T-helper 2 cell treated with Interferon-gamma antibody and Interleukin-4, amounts not matched to agents 5 μg/mL and 100 μg/mL, for 36 hours (primary cell): Measurements from ENCODE around the gene LMBRD1.
"Not testable (repeated sequence)": the region's sequence is repeated elsewhere in the genome, so short reads cannot be mapped to it uniquely, and the experiment has no call there.

Experiments
- DNase-seq: peaks from one replicate; pipeline ENCODE4 v3.0.0; 2021; ENCODE audit warnings: low spot score
- H3K27ac Mint-ChIP-seq: one replicate; pipeline ENCODE4 v1.8.0; 2021; ENCODE audit warnings: mild to moderate bottlenecking, mixed read lengths
- H3K27me3 Mint-ChIP-seq: one replicate; pipeline ENCODE4 v1.8.0; 2021; ENCODE audit warnings: low read depth, mixed read lengths
- H3K36me3 Mint-ChIP-seq: one replicate; pipeline ENCODE4 v1.8.0; 2021; ENCODE audit warnings: low read depth, mixed read lengths
- H3K4me1 Mint-ChIP-seq: one replicate; pipeline ENCODE4 v1.8.0; 2021; ENCODE audit warnings: low read depth, mixed read lengths
- H3K4me3 Mint-ChIP-seq: one replicate; pipeline ENCODE4 v1.8.0; 2022; ENCODE audit warnings: mild to moderate bottlenecking, moderate library complexity, mixed read lengths
- H3K9me3 Mint-ChIP-seq: one replicate; pipeline ENCODE4 v1.8.0; 2021; ENCODE audit warnings: mixed read lengths

The LMBRD1 gene

DNA sequence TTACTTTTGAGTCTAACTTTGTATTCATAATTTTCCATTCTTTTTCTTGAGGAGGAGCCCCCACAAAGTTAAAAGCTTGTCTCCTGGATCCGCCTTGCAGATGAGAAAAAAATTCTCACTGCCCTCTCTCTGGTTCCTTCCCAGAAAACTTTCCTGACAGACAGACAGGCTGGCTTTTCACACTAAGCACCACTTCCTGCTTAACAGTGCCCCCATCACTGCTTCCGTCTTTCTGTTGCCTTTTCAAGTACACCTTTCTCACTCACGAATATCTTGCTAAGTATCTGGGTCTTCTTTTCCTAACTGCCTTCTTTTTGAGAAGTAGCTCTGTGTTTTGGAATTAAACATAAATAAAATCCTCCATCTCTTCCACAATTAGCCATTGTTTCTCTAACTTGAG lies 19.8 kb upstream of the LMBRD1 start:
- Mint-ChIP-seq H3K36me3 (peaks cover 4% of the 10 kb centered on the region), H3K4me3 (peak overlapping the region; percentile 80), H3K27me3 (no peaks in the 10 kb centered on the region), H3K9me3 (no peaks in the 10 kb centered on the region), H3K27ac (peak overlapping the region; percentile 84), H3K4me1 (peaks cover 54% of the 10 kb centered on the region)
- no peak for DNase-seq

DNA sequence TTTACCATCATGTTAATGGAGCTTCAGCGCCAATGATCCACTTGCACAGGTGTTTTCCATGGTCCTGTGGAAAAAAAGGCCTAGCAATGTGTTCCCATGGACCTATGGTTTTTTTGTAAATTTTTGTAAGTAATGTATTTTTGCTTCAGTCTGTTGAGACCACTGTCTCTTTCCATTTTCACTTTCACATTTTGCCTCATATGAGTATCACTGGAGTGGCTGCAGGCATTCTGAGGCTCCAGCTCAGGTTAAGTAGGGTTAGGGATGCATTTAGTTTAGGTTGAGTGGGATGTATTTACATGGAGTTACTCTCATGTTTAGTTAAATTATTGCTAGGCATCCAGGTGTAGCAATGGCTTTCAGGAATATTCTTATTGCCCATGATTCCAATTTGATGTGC lies 19.2 kb upstream of the LMBRD1 start:
- Mint-ChIP-seq H3K27me3 (no peaks in the 10 kb centered on the region), H3K27ac (peak overlapping the region; percentile 84), H3K4me3 (peak overlapping the region; percentile 80), H3K36me3 (peaks cover 6% of the 10 kb centered on the region), H3K9me3 (no peaks in the 10 kb centered on the region), H3K4me1 (peaks cover 58% of the 10 kb centered on the region)
- DNase-seq: no peak

DNA sequence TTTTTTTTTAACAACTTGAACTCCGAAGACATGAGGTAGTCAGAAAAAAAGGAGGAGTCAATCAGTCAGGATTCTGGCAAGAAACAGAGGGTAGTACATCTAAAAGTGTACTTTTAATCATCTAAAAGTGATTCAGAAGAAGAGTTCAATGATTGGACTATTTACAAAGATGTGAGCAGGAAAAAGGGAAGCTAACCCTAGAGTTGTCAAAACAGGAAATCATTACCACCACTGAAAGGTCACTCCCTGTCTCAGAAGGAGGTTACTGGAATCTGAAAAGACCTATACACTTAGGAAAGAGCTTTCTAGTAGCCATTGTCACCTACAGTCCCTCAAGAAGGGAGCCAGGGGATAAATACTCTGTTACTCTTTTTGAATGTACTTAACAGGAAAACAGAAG lies 16.7 kb upstream of the LMBRD1 start:
- H3K27me3 Mint-ChIP-seq: peaks cover 1% of the 10 kb centered on the region
- H3K4me1 Mint-ChIP-seq: peaks cover 57% of the 10 kb centered on the region
- H3K36me3 Mint-ChIP-seq: peaks cover 8% of the 10 kb centered on the region
- H3K9me3 Mint-ChIP-seq: no peaks in the 10 kb centered on the region
- DNase-seq: no peak
- peak overlapping the region; percentile 73 for H3K27ac Mint-ChIP-seq
- peak overlapping the region; percentile 59 for H3K4me3 Mint-ChIP-seq

DNA sequence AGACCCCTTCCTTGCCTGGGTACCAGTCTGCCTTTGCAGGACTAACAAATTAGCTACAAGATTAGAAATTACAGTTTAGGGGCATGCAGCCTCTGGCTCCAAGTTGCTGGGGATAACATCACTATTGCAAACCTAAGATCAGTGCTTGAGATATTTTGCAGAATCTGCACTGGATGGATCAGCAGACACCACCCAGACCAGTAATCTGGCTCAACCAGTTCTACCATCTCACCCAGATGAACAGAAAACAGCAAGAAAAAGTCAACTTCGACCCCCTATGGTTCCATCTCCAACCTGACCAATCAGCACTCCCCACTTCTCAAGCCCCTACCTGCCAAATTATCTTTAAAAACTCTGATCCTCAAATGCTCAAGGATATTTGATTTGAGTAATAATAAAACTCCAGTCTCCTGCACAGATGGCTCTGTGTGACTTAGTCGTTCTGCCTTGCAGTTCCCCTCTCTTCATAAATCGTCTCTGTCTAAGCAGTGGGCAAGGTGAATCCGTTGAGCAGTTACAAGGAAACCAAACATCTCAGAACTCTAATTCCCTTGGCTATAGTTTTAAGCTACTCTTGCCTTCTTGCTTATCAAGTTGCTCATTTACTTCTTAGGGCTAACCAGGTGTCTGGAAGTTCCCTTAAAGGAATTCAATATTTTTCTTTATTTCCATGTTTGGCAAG lies 16.1 kb upstream of the LMBRD1 start:
- peak overlapping the region; percentile 73 for H3K27ac Mint-ChIP-seq
- peak overlapping the region; percentile 59 for H3K4me3 Mint-ChIP-seq
- DNase-seq: no peak
- H3K4me1 Mint-ChIP-seq: peaks cover 57% of the 10 kb centered on the region
- peaks cover 8% of the 10 kb centered on the region for H3K36me3 Mint-ChIP-seq
- peaks cover 2% of the 10 kb centered on the region for H3K27me3 Mint-ChIP-seq
- no peaks in the 10 kb centered on the region for H3K9me3 Mint-ChIP-seq

DNA sequence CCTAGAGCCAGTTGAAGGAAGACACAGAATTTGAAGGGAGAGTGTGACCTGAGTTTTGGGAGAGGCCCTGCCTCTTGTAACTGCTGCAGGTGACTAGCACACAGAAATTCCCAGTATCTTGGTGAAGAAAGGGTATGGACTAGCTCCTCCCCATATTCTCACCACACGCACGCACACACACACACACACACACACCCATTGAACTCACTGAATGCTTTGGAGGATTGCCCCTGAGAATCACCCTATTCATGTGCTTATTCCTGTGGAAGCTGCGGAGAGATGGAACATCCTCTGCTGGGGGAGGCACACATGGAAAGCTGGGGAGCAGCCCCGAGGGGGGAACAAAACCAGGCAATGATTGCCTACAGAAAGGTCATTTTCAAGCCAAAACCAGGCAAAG lies 6.2 kb upstream of the LMBRD1 start:
- no peak for DNase-seq
- no peak overlapping the region for H3K4me3 Mint-ChIP-seq
- peaks cover 3% of the 10 kb centered on the region for H3K27me3 Mint-ChIP-seq
- no peaks in the 10 kb centered on the region for H3K36me3 Mint-ChIP-seq
- H3K9me3 Mint-ChIP-seq: no peaks in the 10 kb centered on the region
- no peaks in the 10 kb centered on the region for H3K4me1 Mint-ChIP-seq
- no peak overlapping the region for H3K27ac Mint-ChIP-seq

DNA sequence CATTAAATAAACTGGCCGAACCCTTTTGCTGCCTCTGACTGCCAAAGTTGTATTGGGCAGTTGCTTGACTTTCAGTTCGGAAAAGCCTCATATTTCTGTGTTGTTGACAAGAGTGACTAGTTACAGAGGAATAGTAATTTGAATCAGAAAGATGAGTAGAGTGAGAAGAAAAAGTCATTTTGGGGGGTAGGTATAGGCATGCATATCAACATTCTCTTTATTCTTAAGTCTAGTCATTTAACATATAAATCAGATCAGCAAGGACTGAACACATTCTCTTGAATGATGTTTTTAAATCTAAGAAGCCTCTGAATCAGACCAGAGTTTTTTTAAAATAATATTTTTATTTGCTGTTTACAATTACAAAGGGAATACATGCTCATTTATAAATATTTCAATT lies 4.9 kb upstream of the LMBRD1 start:
- Mint-ChIP-seq H3K4me3 (no peak overlapping the region), H3K27ac (no peak overlapping the region), H3K36me3 (no peaks in the 10 kb centered on the region), H3K4me1 (peaks cover 10% of the 10 kb centered on the region), H3K27me3 (no peaks in the 10 kb centered on the region), H3K9me3 (peaks cover 6% of the 10 kb centered on the region)
- DNase-seq: no peak

DNA sequence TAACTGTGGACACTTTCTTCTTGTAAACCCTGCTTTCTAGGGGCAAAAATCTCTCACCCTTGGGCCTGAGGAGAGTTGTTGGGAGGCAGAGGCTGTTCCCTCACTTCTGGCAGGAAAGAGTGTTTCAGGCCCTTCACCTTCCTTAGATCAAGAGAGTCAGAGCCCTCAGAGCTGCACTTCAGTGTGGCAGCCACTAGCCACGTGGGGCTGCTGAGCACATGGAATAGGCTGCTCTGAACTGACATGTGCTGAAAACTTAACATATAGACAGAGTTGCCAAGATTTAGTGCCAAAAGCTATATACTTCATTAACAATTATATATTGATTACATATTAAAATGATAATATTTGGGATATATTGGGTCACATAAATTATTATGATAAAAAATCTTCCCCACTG lies 4.4 kb upstream of the LMBRD1 start:
- Mint-ChIP-seq H3K9me3 (peaks cover 6% of the 10 kb centered on the region), H3K4me3 (no peak overlapping the region), H3K4me1 (peaks cover 10% of the 10 kb centered on the region), H3K27me3 (no peaks in the 10 kb centered on the region), H3K27ac (no peak overlapping the region), H3K36me3 (no peaks in the 10 kb centered on the region)
- DNase-seq: no peak

DNA sequence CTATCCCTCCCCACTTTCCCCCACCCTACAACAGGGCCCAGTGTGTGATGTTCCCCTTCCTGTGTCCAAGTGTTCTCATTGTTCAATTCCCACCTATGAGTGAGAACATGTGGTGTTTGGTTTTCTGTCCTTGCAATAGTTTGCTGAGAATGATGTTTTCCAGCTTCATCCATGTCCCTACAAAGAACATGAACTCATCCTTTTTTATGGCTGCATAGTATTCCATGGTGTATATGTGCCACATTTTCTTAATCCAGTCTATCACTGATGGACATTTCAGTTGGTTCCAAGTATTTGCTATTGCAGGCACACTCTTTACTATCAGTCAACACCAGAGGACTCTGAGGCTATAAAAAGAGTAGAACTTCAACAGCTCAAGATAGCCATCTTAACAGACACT lies 2.0 kb upstream of the LMBRD1 start:
- not testable (repeated sequence) for H3K9me3 Mint-ChIP-seq, H3K27ac Mint-ChIP-seq, H3K27me3 Mint-ChIP-seq, DNase-seq, H3K4me3 Mint-ChIP-seq, H3K36me3 Mint-ChIP-seq
- H3K4me1 Mint-ChIP-seq: peaks cover 23% of the 10 kb centered on the region

DNA sequence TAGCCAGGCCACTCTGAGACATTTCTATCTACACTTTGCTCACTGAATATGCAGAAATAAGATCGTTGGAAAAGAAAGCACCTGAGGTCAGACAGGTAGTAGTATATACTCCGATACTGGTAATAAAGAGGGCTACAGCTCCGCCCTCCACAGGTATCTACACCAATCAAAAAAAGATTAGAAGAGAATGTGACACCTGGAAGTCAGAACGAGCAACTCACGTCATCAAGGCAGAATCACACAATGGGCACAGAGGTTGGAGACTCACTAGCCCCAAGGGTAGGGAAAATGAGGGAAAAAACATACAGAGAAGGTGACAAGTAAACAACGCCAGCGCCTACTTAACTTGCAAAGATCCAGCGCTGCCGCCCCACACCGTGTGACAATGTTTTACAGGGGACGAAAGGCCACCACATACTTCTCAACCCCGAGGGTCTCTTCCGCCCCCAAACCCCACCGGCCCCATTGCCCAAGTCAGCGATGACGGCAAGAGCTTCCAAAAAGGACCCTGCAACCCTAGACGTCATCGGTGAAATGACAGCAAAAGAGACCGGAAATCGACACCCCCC lies 653 bp downstream of the LMBRD1 start:
- no peaks in the 10 kb centered on the region for H3K27me3 Mint-ChIP-seq
- H3K4me3 Mint-ChIP-seq: peak overlapping the region; percentile 97
- peaks cover 10% of the 10 kb centered on the region for H3K36me3 Mint-ChIP-seq
- H3K27ac Mint-ChIP-seq: peak overlapping the region; percentile 97
- H3K4me1 Mint-ChIP-seq: peaks cover 29% of the 10 kb centered on the region
- DNase-seq: no peak
- peaks cover 6% of the 10 kb centered on the region for H3K9me3 Mint-ChIP-seq

DNA sequence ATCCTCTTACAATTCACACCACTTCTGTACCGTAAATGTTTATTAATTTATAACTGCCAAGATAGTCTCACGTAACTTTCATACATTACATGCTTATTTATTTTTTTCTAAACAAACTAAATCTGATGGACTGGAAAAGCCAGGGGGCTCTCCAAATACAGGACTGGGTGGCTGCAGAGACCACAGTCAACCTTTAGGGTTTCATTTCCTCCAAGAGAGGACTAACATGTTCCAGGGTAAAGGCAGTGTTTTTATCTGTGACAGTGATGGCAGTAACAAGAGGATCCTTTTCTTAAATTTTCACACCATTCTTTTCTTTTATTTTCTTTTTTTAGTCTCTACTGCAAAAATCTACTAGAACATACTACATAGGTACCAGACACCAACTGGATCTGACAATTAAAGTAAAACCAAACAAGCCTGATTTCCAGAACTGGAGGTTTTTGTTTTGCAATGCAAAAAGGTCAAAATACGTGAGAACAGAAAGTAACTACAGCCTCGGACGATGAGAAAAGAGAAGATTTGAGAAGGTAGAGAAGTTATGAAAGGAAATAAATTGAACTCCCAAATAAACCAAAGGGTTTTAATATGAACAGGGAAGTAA lies 1.2 kb downstream of the LMBRD1 start:
- Mint-ChIP-seq H3K27ac (peak overlapping the region; percentile 97), H3K4me1 (peaks cover 29% of the 10 kb centered on the region)

DNA sequence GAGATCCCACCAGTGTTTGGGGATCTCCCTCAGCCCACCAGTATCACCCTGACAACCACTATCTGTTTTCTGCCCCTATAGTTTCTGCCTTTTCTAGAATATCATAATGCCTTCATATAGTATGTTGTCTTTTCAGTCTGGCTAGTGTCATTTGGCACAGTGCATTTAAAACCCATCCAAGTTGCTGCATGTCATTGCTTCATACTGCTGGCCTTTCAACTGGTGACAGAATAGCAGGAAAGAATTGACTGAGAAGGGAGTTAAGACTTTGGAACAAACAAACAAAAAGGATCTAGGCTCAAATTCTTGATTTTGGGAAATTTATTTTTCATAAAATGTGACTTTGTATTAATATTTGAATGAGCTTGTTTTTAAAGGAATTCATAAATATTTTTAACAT lies 4.5 kb downstream of the LMBRD1 start:
- Mint-ChIP-seq H3K27ac (no peak overlapping the region), H3K4me3 (no peak overlapping the region), H3K4me1 (peaks cover 23% of the 10 kb centered on the region), H3K27me3 (no peaks in the 10 kb centered on the region), H3K9me3 (peaks cover under 1% of the 10 kb centered on the region), H3K36me3 (peaks cover 22% of the 10 kb centered on the region)
- DNase-seq: no peak

More for the DNA sequence above, 1.2 kb downstream of the LMBRD1 start:
- no peak for DNase-seq
- Mint-ChIP-seq H3K36me3 (peaks cover 10% of the 10 kb centered on the region), H3K4me3 (peak overlapping the region; percentile 97), H3K27me3 (no peaks in the 10 kb centered on the region), H3K9me3 (peaks cover 6% of the 10 kb centered on the region)

DNA sequence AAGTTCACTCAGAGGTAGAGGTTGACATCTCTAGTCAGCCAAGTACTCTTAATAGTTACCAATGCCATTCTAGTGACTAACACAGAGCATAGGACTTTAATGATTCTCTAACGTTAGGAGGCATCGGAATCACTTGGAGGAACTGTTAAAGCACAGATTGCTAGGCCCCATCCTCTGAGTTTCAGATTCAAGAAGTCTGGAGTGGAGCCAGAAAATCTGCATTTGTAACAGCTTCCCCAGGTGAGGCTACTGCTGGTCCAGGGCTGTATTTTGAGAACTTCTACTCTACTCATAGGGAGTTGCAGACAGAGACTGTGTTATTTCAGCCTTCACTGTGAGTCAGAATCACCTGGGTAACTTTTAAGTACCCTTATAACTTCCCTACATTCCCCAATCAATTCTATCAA lies 5.7 kb downstream of the LMBRD1 start:
- Mint-ChIP-seq H3K36me3 (peaks cover 24% of the 10 kb centered on the region), H3K27ac (no peak overlapping the region), H3K4me3 (no peak overlapping the region), H3K27me3 (no peaks in the 10 kb centered on the region), H3K9me3 (no peaks in the 10 kb centered on the region), H3K4me1 (peaks cover 19% of the 10 kb centered on the region)
- DNase-seq: no peak

DNA sequence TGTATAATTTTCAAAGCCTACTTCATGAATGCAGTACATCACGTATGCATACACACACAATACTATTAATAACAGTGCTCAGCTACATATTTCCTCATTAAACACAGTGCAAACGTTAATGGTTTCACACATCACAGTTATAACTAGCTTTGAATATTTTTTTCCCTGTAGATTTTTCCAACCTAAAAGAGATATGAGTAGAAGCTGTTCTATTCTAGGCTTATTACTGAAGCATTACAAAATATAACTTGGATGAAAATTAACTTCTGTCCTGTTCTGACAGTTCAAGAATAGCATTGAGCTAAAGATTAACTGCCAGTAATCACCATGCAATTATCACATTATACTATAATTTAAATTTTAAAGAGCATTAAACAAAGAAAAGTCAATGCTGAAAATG lies 6.2 kb downstream of the LMBRD1 start:
- Mint-ChIP-seq H3K4me1 (peaks cover 16% of the 10 kb centered on the region), H3K4me3 (no peak overlapping the region), H3K36me3 (peaks cover 22% of the 10 kb centered on the region), H3K27me3 (no peaks in the 10 kb centered on the region), H3K27ac (no peak overlapping the region), H3K9me3 (no peaks in the 10 kb centered on the region)
- DNase-seq: no peak

DNA sequence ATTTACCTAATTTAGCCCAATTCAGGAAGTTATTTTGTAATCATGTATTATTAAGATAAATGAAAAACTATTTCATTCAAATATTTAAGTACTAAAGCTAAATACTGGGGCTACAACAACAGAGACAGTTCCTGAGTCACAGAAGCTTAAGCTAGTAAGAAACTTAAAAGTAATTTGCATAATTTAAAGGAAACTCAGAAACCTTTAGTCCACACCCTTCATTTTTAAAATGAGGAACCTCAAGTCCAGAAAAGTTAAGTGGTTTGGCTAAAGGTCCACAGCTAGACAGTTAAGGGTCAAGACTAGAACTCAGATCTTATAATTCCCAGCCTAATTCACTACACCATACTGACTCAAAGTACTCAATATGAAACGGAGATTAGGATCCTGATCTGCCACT lies 7.2 kb downstream of the LMBRD1 start:
- H3K36me3 Mint-ChIP-seq: peaks cover 19% of the 10 kb centered on the region
- H3K4me3 Mint-ChIP-seq: no peak overlapping the region
- H3K4me1 Mint-ChIP-seq: peaks cover 17% of the 10 kb centered on the region
- no peaks in the 10 kb centered on the region for H3K27me3 Mint-ChIP-seq
- no peak overlapping the region for H3K27ac Mint-ChIP-seq
- H3K9me3 Mint-ChIP-seq: no peaks in the 10 kb centered on the region
- no peak for DNase-seq
